ENCODE results near the gene ERF.

- TF ChIP-seq EZH2 (IDR thresholded peaks at IDR 0.05; ENCODE audit: low read depth) (no peak), CTCF (conservative IDR thresholded peaks at IDR 0.05) (no peak)
Measured at GRCh38 chr19:42272535-42272897, 17.6 kb upstream of the ERF start.

All from PC-9 (cell line).